Neural progenitor cell (in vitro differentiated cells): ENCODE measurements around the gene GRIPAP1. TPM values are rescaled to one million over a fixed set of nuclear protein-coding genes. Genes with fewer than 3 reads are reported as not detected.

ENCODE experiments used
- DNase-seq: peaks from one replicate; pipeline ENCODE4 v3.0.0-alpha.2; 2016; ENCODE audit warnings: low spot score
- H2AFZ ChIP-seq: fragments of 200-600 bp; sonication (generic); replicated peaks from 2 replicates; pipeline ENCODE4 v1.6.1; 2016; ENCODE audit warnings: antibody characterized with exemption
- H3F3A ChIP-seq: fragments of 200-600 bp; sonication (generic); 2 replicates; pipeline ENCODE4 v1.6.1; 2016; ENCODE audit warnings: antibody characterized with exemption, low read depth
- H3K27ac ChIP-seq: fragments of 200-600 bp; sonication (generic); 2 replicates; pipeline ENCODE4 v1.5.1; 2016; ENCODE audit warnings: mild to moderate bottlenecking
- H3K27me3 ChIP-seq: fragments of 200-600 bp; sonication (generic); 2 replicates; pipeline ENCODE4 v1.6.1; 2016; ENCODE audit warnings: mild to moderate bottlenecking, moderate library complexity
- H3K36me3 ChIP-seq: fragments of 200-600 bp; sonication (generic); 2 replicates; pipeline ENCODE4 v1.5.1; 2016
- H3K4me1 ChIP-seq: fragments of 200-600 bp; sonication (generic); 2 replicates; pipeline ENCODE4 v1.6.1; 2016; ENCODE audit warnings: mixed run types
- H3K4me2 ChIP-seq: fragments of 200-600 bp; sonication (generic); 2 replicates; pipeline ENCODE4 v1.6.1; 2016
- H3K4me3 ChIP-seq: fragments of 200-600 bp; sonication (generic); 2 replicates; pipeline ENCODE4 v1.5.1; 2016
- H3K79me2 ChIP-seq: fragments of 200-600 bp; sonication (generic); 2 replicates; pipeline ENCODE4 v1.6.1; 2016; ENCODE audit warnings: low read depth
- H3K9ac ChIP-seq: fragments of 200-600 bp; sonication (generic); 2 replicates; pipeline ENCODE4 v1.6.1; 2016
- H3K9me3 ChIP-seq: fragments of 200-600 bp; sonication (generic); 2 replicates; pipeline ENCODE4 v1.5.1; 2016; ENCODE audit warnings: low read depth
- H4K20me1 ChIP-seq: fragments of 200-600 bp; sonication (generic); 2 replicates; pipeline ENCODE4 v1.6.1; 2016; ENCODE audit warnings: low read depth
- H3K27ac Mint-ChIP-seq: 3 replicates; pipeline ENCODE4 v1.8.0; 2021; ENCODE audit warnings: mixed read lengths
- H3K27me3 Mint-ChIP-seq: 2 replicates; pipeline ENCODE4 v1.8.0; 2022; ENCODE audit warnings: low read depth, mild to moderate bottlenecking, inconsistent platforms, moderate library complexity, mixed read lengths; ENCODE audit not compliant: insufficient read depth
- H3K36me3 Mint-ChIP-seq: 3 replicates; pipeline ENCODE4 v1.8.0; 2021; ENCODE audit warnings: mixed read lengths
- H3K4me1 Mint-ChIP-seq: 3 replicates; pipeline ENCODE4 v1.8.0; 2021; ENCODE audit warnings: mixed read lengths
- H3K4me3 Mint-ChIP-seq: 3 replicates; pipeline ENCODE4 v1.8.0; 2021; ENCODE audit warnings: mild to moderate bottlenecking, moderate library complexity, mixed read lengths
- H3K9me3 Mint-ChIP-seq: 3 replicates; pipeline ENCODE4 v1.8.0; 2020; ENCODE audit warnings: mixed read lengths
- CTCF ChIP-seq: fragments of 200-600 bp; sonication (generic); IDR thresholded peaks from 2 replicates; pipeline ENCODE4 v1.5.1; 2017; ENCODE audit warnings: antibody characterized with exemption, mild to moderate bottlenecking
- EZH2 ChIP-seq: fragments of 200-600 bp; sonication (generic); IDR thresholded peaks from 2 replicates; pipeline ENCODE4 v1.6.1; 2017; ENCODE audit warnings: antibody characterized with exemption, mild to moderate bottlenecking, moderate library complexity
- EZH2phosphoT487 ChIP-seq: fragments of 200-600 bp; sonication (generic); IDR thresholded peaks from 2 replicates; pipeline ENCODE4 v1.6.1; 2017; ENCODE audit warnings: antibody characterized with exemption
- total RNA-seq: library from RNA; depleted of rRNA; stranded (reverse); fragments of >200 nt; gene quantifications from 2 replicates; pipeline ENCODE4 v1.2.3, GENCODE V29; 2015; ENCODE audit warnings: low replicate concordance

Gene GRIPAP1
- total RNA-seq, 1 donor from 2014 or later: 30.1 TPM

GRCh38 chrX:48956728-48957414 is 45.2 kb downstream of the GRIPAP1 start:
- peak overlapping the region; percentile 60 for H3K4me3 ChIP-seq
- H3K79me2 ChIP-seq: peaks cover 53% of the 10 kb centered on the region
- peak overlapping the region; percentile 80 for H3K4me2 ChIP-seq
- peaks cover 26% of the 10 kb centered on the region for H4K20me1 ChIP-seq
- DNase-seq: peak; percentile 33
- peak overlapping the region; percentile 89 for H3K4me3 Mint-ChIP-seq
- peaks cover 6% of the 10 kb centered on the region for H3F3A ChIP-seq
- H3K27me3 Mint-ChIP-seq: peaks cover 11% of the 10 kb centered on the region
- no peak for TF ChIP-seq CTCF
- H3K4me1 Mint-ChIP-seq: peaks cover 16% of the 10 kb centered on the region
- H3K9me3 ChIP-seq: no peaks in the 10 kb centered on the region
- H3K27me3 ChIP-seq: no peaks in the 10 kb centered on the region
- H3K9ac ChIP-seq: peak overlapping the region; percentile 80
- peaks cover 14% of the 10 kb centered on the region for H3K9me3 Mint-ChIP-seq
- no peak overlapping the region for H3K27ac ChIP-seq
- peak overlapping the region; percentile 81 for H3K27ac Mint-ChIP-seq
- H3K36me3 Mint-ChIP-seq: peaks cover 3% of the 10 kb centered on the region
- no peaks in the 10 kb centered on the region for H3K4me1 ChIP-seq
- no peaks in the 10 kb centered on the region for H3K36me3 ChIP-seq
- no peak overlapping the region for H2AFZ ChIP-seq

- Mint-ChIP-seq H3K27me3 (peaks cover 2% of the 10 kb centered on the region), H3K4me3 (no peak overlapping the region), H3K9me3 (peaks cover 3% of the 10 kb centered on the region), H3K27ac (no peak overlapping the region), H3K4me1 (no peaks in the 10 kb centered on the region), H3K36me3 (peaks cover 2% of the 10 kb centered on the region)
- H3F3A ChIP-seq: no peaks in the 10 kb centered on the region
- no peaks in the 10 kb centered on the region for H3K4me1 ChIP-seq
- no peak overlapping the region for H2AFZ ChIP-seq
- H3K9me3 ChIP-seq: no peaks in the 10 kb centered on the region
- H3K27me3 ChIP-seq: no peaks in the 10 kb centered on the region
- H3K4me2 ChIP-seq: no peak overlapping the region
- DNase-seq: no peak
- TF ChIP-seq CTCF (no peak), EZH2 (no peak)
- H4K20me1 ChIP-seq: peaks cover 35% of the 10 kb centered on the region
- H3K4me3 ChIP-seq: no peak overlapping the region
- H3K9ac ChIP-seq: no peak overlapping the region
- peaks cover 65% of the 10 kb centered on the region for H3K79me2 ChIP-seq
- H3K27ac ChIP-seq: no peak overlapping the region
- H3K36me3 ChIP-seq: no peaks in the 10 kb centered on the region
These were observed 53.5 kb downstream of the GRIPAP1 start for GRCh38 chrX:48948589-48948988.

GRCh38 chrX:48945517-48946348 is 56.3 kb downstream of the GRIPAP1 start:
- Mint-ChIP-seq H3K4me1 (no peaks in the 10 kb centered on the region), H3K27ac (peak overlapping the region; percentile 13), H3K27me3 (peaks cover 6% of the 10 kb centered on the region), H3K36me3 (peaks cover 4% of the 10 kb centered on the region), H3K4me3 (no peak overlapping the region), H3K9me3 (peaks cover 3% of the 10 kb centered on the region)
- Histone ChIP-seq H4K20me1 (peaks cover 19% of the 10 kb centered on the region), H3K4me3 (no peak overlapping the region), H2AFZ (no peak overlapping the region), H3K27me3 (no peaks in the 10 kb centered on the region), H3F3A (no peaks in the 10 kb centered on the region), H3K27ac (peak overlapping the region; percentile 9), H3K9ac (no peak overlapping the region), H3K79me2 (peaks cover 58% of the 10 kb centered on the region), H3K4me2 (no peak overlapping the region), H3K36me3 (no peaks in the 10 kb centered on the region), H3K9me3 (no peaks in the 10 kb centered on the region), H3K4me1 (no peaks in the 10 kb centered on the region)
- TF ChIP-seq CTCF (peak; percentile 76), EZH2phosphoT487 (no peak)
- DNase-seq: peak; percentile 74
